ENCODE measurements around the gene FBXO8.

The FBXO8 gene

GRCh38 chr4:174259580-174259979, 23.9 kb downstream of the FBXO8 start:
- DNase-seq = no peak
- no peak for TF ChIP-seq CTCF (IDR thresholded peaks at IDR 0.05)
- H3K27me3 Mint-ChIP-seq (ENCODE audit: low read depth, poor library complexity) = no peaks in the 10 kb centered on the region
- no peak overlapping the region for H3K4me3 Mint-ChIP-seq
- no peak overlapping the region for H3K27ac Mint-ChIP-seq
- H3K4me1 Mint-ChIP-seq = no peaks in the 10 kb centered on the region
- H3K9me3 Mint-ChIP-seq = no peaks in the 10 kb centered on the region
- no peaks in the 10 kb centered on the region for H3K36me3 Mint-ChIP-seq (ENCODE audit: low read depth)

GRCh38 chr4:174256277-174256713, 27.2 kb downstream of the FBXO8 start:
- H3K27me3 Mint-ChIP-seq (ENCODE audit: low read depth, poor library complexity) = no peaks in the 10 kb centered on the region
- no peaks in the 10 kb centered on the region for H3K36me3 Mint-ChIP-seq (ENCODE audit: low read depth)
- H3K27ac Mint-ChIP-seq = no peak overlapping the region
- no peak for DNase-seq
- H3K9me3 Mint-ChIP-seq = no peaks in the 10 kb centered on the region
- H3K4me3 Mint-ChIP-seq = no peak overlapping the region
- H3K4me1 Mint-ChIP-seq = peaks cover 4% of the 10 kb centered on the region
- no peak for TF ChIP-seq CTCF (IDR thresholded peaks at IDR 0.05)

- no peak for DNase-seq
- H3K36me3 Mint-ChIP-seq (ENCODE audit: low read depth) = no peaks in the 10 kb centered on the region
- no peaks in the 10 kb centered on the region for H3K27me3 Mint-ChIP-seq (ENCODE audit: low read depth, poor library complexity)
- peaks cover 4% of the 10 kb centered on the region for H3K4me1 Mint-ChIP-seq
- H3K27ac Mint-ChIP-seq = no peak overlapping the region
- TF ChIP-seq CTCF (IDR thresholded peaks at IDR 0.05) = no peak
- no peak overlapping the region for H3K4me3 Mint-ChIP-seq
- no peaks in the 10 kb centered on the region for H3K9me3 Mint-ChIP-seq
Observed at GRCh38 chr4:174255786-174256185, 27.7 kb downstream of the FBXO8 start.

- H3K4me3 Mint-ChIP-seq = no peak overlapping the region
- no peaks in the 10 kb centered on the region for H3K9me3 Mint-ChIP-seq
- no peak for DNase-seq
- no peak for TF ChIP-seq CTCF (IDR thresholded peaks at IDR 0.05)
- H3K36me3 Mint-ChIP-seq (ENCODE audit: low read depth) = no peaks in the 10 kb centered on the region
- H3K4me1 Mint-ChIP-seq = peaks cover 4% of the 10 kb centered on the region
- no peaks in the 10 kb centered on the region for H3K27me3 Mint-ChIP-seq (ENCODE audit: low read depth, poor library complexity)
- no peak overlapping the region for H3K27ac Mint-ChIP-seq
Observed at GRCh38 chr4:174255374-174255773, 28.1 kb downstream of the FBXO8 start.

GRCh38 chr4:174254613-174255012, 28.9 kb downstream of the FBXO8 start:
- Mint-ChIP-seq H3K36me3 (ENCODE audit: low read depth) (no peaks in the 10 kb centered on the region), H3K4me1 (peaks cover 4% of the 10 kb centered on the region), H3K9me3 (no peaks in the 10 kb centered on the region), H3K27me3 (ENCODE audit: low read depth, poor library complexity) (no peaks in the 10 kb centered on the region), H3K4me3 (no peak overlapping the region), H3K27ac (no peak overlapping the region)
- no peak for TF ChIP-seq CTCF (IDR thresholded peaks at IDR 0.05)
- DNase-seq = no peak

GRCh38 chr4:174252412-174252811, 31.1 kb downstream of the FBXO8 start:
- Mint-ChIP-seq H3K9me3 (no peaks in the 10 kb centered on the region), H3K4me3 (no peak overlapping the region), H3K36me3 (ENCODE audit: low read depth) (no peaks in the 10 kb centered on the region), H3K27me3 (ENCODE audit: low read depth, poor library complexity) (no peaks in the 10 kb centered on the region), H3K27ac (no peak overlapping the region), H3K4me1 (peaks cover 4% of the 10 kb centered on the region)
- no peak for DNase-seq
- TF ChIP-seq CTCF (IDR thresholded peaks at IDR 0.05) = no peak

Measured in nephron progenitor cell (in vitro differentiated cells).